ENCODE measurements around the gene DOK7.
"Not testable (repeated sequence)": the region's sequence is repeated elsewhere in the genome, so short reads cannot be mapped to it uniquely, and the experiment has no call there.

DOK7 gene

GRCh38 chr4:3511601-3512000, 48.5 kb downstream of the DOK7 start:
- not testable (repeated sequence) for DNase-seq

GRCh38 chr4:3512279-3512678, 49.2 kb downstream of the DOK7 start:
- no peak for DNase-seq

- no peak for DNase-seq
These were observed 49.6 kb downstream of the DOK7 start for GRCh38 chr4:3512719-3513118.

GRCh38 chr4:3513807-3514206, 50.7 kb downstream of the DOK7 start:
- no peak for DNase-seq

DNA sequence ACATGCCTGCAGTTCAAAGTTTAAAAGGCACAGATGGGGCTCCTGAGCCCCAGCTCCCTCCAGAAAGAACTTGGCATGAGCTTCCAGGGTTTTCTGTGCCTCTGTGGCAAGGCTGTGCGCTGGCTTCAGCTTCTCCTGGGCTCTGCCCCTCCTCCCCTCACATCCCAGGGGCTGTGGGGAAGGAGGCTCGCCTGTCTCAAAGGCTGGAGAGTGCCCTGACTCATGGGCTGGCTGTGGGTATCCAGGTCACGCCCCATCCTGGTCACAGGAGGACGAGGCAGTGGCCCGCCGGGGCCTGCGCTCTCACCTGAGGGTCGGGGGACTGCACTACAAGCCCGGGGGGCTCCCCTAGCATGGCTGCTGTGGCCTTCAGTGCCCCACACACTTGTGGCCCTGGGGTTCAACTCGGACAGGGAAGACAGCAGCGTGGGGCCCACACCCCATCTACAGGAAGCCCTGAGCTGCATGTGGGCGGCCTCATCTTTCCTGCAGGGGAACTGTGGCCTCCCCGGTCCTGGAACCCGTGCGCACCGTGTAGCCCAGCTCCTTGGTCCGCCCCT, 51.2 kb downstream of the DOK7 start:
- no peak for DNase-seq

DNA sequence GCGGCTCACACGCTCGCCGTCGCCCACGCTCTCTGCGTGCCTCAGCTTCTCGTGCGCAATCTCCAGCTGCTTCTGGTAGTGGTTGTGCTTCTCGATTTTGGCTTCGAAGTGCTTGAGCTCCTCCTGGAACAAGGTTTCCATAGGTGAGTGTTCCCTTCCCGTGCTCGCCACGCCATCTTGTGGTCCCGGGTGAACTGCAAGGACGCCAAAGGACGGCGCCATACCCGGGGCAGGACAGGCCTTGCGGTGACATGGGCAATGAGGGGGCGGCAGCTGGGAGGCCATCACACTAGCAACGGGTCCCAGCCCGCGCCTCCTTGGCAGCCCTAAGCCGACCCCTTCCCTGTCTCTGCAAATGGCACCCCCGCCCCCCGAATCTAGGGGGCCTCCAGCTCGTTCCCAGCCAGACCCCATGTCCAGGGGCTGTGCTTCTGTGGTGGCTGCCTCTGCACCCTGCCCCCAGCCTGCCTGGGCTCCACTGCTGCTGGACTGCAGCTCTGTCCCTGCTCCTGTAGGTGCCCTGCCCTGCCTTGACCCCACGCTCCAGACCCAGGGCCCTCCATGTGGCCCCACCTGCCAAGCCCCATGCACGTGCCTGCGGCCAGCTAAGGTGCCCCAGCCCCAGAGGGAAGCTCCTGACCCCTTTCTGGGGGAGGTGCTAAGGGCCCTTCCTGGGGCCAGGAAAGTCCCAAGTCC, 51.8 kb downstream of the DOK7 start:
- DNase-seq, result no peak

- DNase-seq, result no peak
These were observed 52.5 kb downstream of the DOK7 start for GRCh38 chr4:3515646-3516045.

- no peak for DNase-seq
These were observed 53.1 kb downstream of the DOK7 start for GRCh38 chr4:3516061-3516835.

DNA sequence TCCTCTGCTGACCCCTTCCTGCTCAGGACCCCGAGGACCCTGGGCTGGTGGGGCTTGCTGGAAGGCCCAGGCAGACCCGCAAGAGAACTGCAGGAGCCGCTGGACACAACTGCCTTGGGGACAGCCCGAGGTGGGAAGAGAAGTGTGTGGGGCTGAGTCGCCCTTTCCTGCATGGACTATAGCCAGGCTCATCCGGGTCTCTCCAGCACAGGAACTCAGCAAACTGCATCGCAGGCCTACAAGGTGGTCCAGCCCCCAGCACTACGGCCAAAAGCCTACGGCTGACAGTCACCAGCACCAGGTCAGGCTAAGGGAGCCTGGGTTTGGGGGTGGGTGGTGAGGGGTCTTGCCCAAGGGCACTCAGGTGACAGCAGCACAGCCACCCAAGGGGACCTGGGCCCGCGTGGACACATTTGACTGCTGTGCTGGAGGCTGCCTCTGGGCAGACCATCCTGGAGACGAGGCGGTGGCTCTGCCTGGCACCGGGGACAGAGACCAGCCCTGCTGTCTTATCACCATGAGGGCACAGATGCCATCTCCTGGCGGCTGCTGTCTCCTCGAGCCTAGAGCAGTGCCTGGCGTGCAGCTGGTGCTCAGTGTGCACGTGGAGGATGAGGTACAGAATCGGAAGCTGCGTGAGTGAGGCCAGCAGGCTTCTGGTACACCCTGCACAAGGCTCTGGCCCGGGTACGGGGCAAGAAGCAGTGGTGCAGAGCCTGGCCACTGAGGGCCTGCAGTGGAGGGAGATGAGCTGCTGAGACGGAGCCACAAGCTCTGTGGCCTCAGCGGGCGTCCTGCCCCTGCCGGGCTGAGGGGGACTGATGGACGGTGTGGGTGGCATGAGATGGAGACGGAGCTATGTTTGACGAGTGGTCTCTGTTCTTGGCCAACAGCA, 54.0 kb downstream of the DOK7 start:
- DNase-seq, result no peak

- DNase-seq, result no peak
These were observed 54.8 kb downstream of the DOK7 start for GRCh38 chr4:3517731-3518510.

GRCh38 chr4:3518511-3518880, 55.4 kb downstream of the DOK7 start:
- DNase-seq, result no peak

- DNase-seq, result no peak
These were observed 55.8 kb downstream of the DOK7 start for GRCh38 chr4:3518941-3519340.

- DNase-seq, result no peak
These were observed 56.6 kb downstream of the DOK7 start for GRCh38 chr4:3519468-3520264.

- no peak for DNase-seq
These were observed 57.2 kb downstream of the DOK7 start for GRCh38 chr4:3520276-3520675.

DNA sequence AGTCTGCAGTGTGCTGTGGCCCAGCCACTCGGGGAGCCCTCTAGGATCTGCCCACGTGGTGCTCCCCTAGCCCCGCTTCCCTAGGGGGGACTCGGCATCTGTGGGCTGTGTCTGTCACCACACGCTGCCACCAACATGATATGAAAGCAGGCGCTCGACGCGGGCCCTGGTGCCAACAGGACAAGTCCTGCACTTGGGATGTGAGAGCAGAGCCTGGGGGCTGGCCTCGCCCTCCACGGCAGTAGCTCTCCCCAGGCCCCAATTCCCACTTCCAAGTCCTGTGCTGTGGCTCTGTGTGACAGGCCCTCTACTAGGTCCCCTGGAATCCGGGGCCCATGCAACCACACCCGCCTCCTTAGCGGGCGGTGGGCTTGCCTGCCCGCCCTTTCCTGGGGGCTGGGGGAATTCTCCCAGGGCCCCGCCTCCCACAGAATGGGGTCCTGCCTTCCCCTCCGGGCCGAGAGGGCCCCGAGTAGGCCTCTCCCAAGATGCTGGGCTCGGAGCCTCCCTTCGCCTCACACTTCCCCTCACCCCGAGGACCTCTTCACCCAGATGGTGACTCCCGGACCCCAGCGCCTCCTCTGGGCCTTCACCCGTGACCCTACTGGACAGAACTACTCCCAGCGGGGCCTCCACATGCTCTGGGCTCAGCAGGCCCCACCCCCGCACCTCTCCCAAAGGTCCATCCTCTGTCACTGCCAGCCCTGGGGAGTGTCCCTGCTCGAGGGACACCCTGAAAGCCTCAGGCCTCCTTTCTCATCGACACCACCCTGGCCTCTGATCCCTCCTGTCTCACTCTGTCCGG, 57.9 kb downstream of the DOK7 start:
- DNase-seq, result no peak

- no peak for DNase-seq
These were observed 58.7 kb downstream of the DOK7 start for GRCh38 chr4:3521621-3522325.

DNA sequence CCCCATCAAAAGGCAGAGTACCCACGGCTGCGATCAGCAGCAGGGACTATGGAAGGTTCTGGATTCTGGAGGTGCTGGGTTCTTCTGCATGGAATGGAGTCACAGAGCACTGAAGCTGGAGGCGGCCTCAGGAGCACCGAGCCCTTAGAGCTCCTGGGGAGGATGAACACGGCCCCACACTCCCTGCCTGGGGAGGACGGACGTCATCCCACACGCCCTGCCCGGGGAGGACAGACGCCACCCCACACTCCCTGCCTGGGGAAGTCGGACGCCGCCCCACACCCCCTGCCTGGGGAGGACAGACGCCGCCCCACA, 59.2 kb downstream of the DOK7 start:
- DNase-seq, result no peak

DNA sequence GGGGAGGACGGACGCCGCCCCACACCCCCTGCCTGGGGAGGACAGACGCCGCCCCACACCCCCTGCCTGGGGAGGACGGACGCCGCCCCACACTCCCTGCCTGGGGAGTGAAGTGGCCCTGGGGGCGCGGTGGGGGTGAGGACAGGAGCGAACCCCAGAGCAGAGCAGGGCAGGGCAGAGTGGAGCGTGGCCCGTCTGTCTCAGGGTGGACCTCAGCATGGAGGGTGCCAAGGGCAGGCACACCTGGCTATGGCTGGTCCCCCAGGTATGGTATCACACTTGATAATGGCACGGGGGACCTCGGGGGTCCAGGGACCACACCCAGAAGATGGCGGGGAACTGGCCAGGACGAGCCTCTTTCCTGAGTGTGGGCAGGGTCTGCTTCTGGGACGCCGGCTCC, 59.5 kb downstream of the DOK7 start:
- DNase-seq, result no peak

- no peak for DNase-seq
These were observed 60.1 kb downstream of the DOK7 start for GRCh38 chr4:3523146-3523627.

GRCh38 chr4:3523628-3524221, 60.6 kb downstream of the DOK7 start:
- no peak for DNase-seq
